ENCODE measurements around the gene TP53.
"Not testable (repeated sequence)": the region's sequence is repeated elsewhere in the genome, so short reads cannot be mapped to it uniquely, and the experiment has no call there.

TP53 gene

GRCh38 chr17:7627250-7628121 lies 59.8 kb downstream of the TP53 start, which contains the start of gene SAT2:
SAT2 (minus strand) TSS chr17:7627821; CDS start chr17:7627635, 186 bp downstream.
- peak within 1 kb of the TSS; percentile 74 for H3K9ac ChIP-seq (ENCODE audit: low read length)
- peak within 1 kb of the TSS; percentile 72 for H3K4me3 ChIP-seq (ENCODE audit: insufficient read depth, low read length, poor library complexity, severe bottlenecking)
- no peaks in the 10 kb centered on the region for H3K27me3 ChIP-seq (ENCODE audit: low read length)
- H3F3A ChIP-seq (ENCODE audit: insufficient read depth), result no peaks in the 10 kb centered on the region
- no peaks in the 10 kb centered on the region for H3K79me2 ChIP-seq (ENCODE audit: insufficient read depth, low read length)
- H3K9me3 ChIP-seq (ENCODE audit: insufficient read depth, low read length), result no peaks in the 10 kb centered on the region
- TF ChIP-seq, protein P1, sequence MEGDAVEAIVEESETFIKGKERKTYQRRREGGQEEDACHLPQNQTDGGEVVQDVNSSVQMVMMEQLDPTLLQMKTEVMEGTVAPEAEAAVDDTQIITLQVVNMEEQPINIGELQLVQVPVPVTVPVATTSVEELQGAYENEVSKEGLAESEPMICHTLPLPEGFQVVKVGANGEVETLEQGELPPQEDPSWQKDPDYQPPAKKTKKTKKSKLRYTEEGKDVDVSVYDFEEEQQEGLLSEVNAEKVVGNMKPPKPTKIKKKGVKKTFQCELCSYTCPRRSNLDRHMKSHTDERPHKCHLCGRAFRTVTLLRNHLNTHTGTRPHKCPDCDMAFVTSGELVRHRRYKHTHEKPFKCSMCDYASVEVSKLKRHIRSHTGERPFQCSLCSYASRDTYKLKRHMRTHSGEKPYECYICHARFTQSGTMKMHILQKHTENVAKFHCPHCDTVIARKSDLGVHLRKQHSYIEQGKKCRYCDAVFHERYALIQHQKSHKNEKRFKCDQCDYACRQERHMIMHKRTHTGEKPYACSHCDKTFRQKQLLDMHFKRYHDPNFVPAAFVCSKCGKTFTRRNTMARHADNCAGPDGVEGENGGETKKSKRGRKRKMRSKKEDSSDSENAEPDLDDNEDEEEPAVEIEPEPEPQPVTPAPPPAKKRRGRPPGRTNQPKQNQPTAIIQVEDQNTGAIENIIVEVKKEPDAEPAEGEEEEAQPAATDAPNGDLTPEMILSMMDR (IDR thresholded peaks at IDR 0.05; ENCODE audit: insufficient read depth, low read length, poor library complexity, severe bottlenecking), result no peak
- no peak for TF ChIP-seq EZH2phosphoT487 (conservative IDR thresholded peaks at IDR 0.05; ENCODE audit: low read length)
- H3K27ac ChIP-seq (ENCODE audit: low read depth, low read length), result no peak within 1 kb of the TSS
- H3K4me2 ChIP-seq (ENCODE audit: low read depth, low read length, poor library complexity, severe bottlenecking), result peak within 1 kb of the TSS; percentile 87
- no peaks in the 10 kb centered on the region for H3K9me2 ChIP-seq (replicated peaks; ENCODE audit: insufficient read depth, low read length)
- no peaks in the 10 kb centered on the region for H4K20me1 ChIP-seq (ENCODE audit: low read depth, low read length)
- H3K36me3 ChIP-seq (ENCODE audit: low read length), result no peaks in the 10 kb centered on the region
- H2AFZ ChIP-seq (ENCODE audit: low read depth, low read length, severe bottlenecking), result peak within 1 kb of the TSS; percentile 95

GRCh38 chr17:7626956-7627249 lies 60.4 kb downstream of the TP53 start:
- H3K9me3 ChIP-seq (ENCODE audit: insufficient read depth, low read length), result no peaks in the 10 kb centered on the region
- no peaks in the 10 kb centered on the region for H3K9me2 ChIP-seq (replicated peaks; ENCODE audit: insufficient read depth, low read length)
- no peaks in the 10 kb centered on the region for H4K20me1 ChIP-seq (ENCODE audit: low read depth, low read length)
- peak overlapping the region; percentile 72 for H3K4me3 ChIP-seq (ENCODE audit: insufficient read depth, low read length, poor library complexity, severe bottlenecking)
- no peaks in the 10 kb centered on the region for H3K36me3 ChIP-seq (ENCODE audit: low read length)
- peak overlapping the region; percentile 95 for H2AFZ ChIP-seq (ENCODE audit: low read depth, low read length, severe bottlenecking)
- TF ChIP-seq, protein P1 (IDR thresholded peaks at IDR 0.05; ENCODE audit: insufficient read depth, low read length, poor library complexity, severe bottlenecking), result no peak
- TF ChIP-seq EZH2phosphoT487 (conservative IDR thresholded peaks at IDR 0.05; ENCODE audit: low read length), result no peak
- peak overlapping the region; percentile 87 for H3K4me2 ChIP-seq (ENCODE audit: low read depth, low read length, poor library complexity, severe bottlenecking)
- no peaks in the 10 kb centered on the region for H3F3A ChIP-seq (ENCODE audit: insufficient read depth)
- H3K9ac ChIP-seq (ENCODE audit: low read length), result peak overlapping the region; percentile 74
- H3K79me2 ChIP-seq (ENCODE audit: insufficient read depth, low read length), result no peaks in the 10 kb centered on the region
- H3K27me3 ChIP-seq (ENCODE audit: low read length), result no peaks in the 10 kb centered on the region
- H3K27ac ChIP-seq (ENCODE audit: low read depth, low read length), result no peak overlapping the region

DNA sequence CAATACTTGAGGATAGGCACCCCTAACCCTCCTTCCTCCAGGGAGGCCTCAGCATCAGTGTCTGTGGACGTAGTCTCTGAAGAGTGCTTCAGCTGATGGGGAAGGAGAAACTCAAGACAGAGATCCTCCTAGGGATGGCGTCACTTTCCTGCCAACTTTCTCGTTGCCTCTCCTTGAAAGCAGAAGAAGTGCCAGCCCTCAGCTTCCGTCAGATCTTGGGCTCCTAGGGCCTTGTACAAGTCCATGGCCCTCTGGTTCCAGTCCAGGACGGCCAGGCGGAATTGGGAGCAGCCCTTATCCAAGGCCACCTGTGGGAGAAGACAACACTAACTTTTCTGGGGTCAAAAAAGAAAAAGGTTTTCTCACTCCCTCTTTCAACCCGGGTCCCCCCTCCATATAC lies 61.0 kb downstream of the TP53 start:
- no peaks in the 10 kb centered on the region for H4K20me1 ChIP-seq (ENCODE audit: low read depth, low read length)
- no peaks in the 10 kb centered on the region for H3K79me2 ChIP-seq (ENCODE audit: insufficient read depth, low read length)
- H3F3A ChIP-seq (ENCODE audit: insufficient read depth), result no peaks in the 10 kb centered on the region
- TF ChIP-seq, protein P1 (IDR thresholded peaks at IDR 0.05; ENCODE audit: insufficient read depth, low read length, poor library complexity, severe bottlenecking), result no peak
- H3K9me3 ChIP-seq (ENCODE audit: insufficient read depth, low read length), result no peaks in the 10 kb centered on the region
- no peak overlapping the region for H3K9ac ChIP-seq (ENCODE audit: low read length)
- H3K27ac ChIP-seq (ENCODE audit: low read depth, low read length), result no peak overlapping the region
- H3K9me2 ChIP-seq (replicated peaks; ENCODE audit: insufficient read depth, low read length), result no peaks in the 10 kb centered on the region
- H2AFZ ChIP-seq (ENCODE audit: low read depth, low read length, severe bottlenecking), result no peak overlapping the region
- no peaks in the 10 kb centered on the region for H3K27me3 ChIP-seq (ENCODE audit: low read length)
- H3K36me3 ChIP-seq (ENCODE audit: low read length), result no peaks in the 10 kb centered on the region
- H3K4me2 ChIP-seq (ENCODE audit: low read depth, low read length, poor library complexity, severe bottlenecking), result no peak overlapping the region
- no peak overlapping the region for H3K4me3 ChIP-seq (ENCODE audit: insufficient read depth, low read length, poor library complexity, severe bottlenecking)

DNA sequence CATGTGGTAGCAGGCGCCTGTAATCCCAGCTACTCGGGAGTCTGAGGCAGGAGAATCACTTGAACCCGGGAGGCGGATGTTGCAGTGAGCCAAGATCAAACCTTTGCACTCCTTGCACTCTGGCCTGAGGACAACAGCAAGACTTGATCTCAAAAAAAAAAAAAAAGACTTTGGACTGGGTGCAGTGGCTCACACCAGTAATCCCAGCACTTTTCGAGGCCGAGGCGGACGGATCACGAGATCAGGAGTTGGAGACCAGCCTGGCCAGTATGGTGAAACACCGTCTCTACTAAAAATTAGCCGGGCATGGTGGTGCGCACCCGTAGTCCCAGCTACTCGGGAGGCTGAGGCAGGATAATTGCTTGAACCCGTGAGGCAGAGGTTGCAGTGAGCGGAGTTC lies 61.5 kb downstream of the TP53 start:
- not testable (repeated sequence) for H3K27ac ChIP-seq (ENCODE audit: low read depth, low read length)

More for the DNA sequence above, 61.5 kb downstream of the TP53 start:
- not testable (repeated sequence) for H3K79me2 ChIP-seq (ENCODE audit: insufficient read depth, low read length); H3K4me2 ChIP-seq (ENCODE audit: low read depth, low read length, poor library complexity, severe bottlenecking); H3K27me3 ChIP-seq (ENCODE audit: low read length); H3K4me3 ChIP-seq (ENCODE audit: insufficient read depth, low read length, poor library complexity, severe bottlenecking); H2AFZ ChIP-seq (ENCODE audit: low read depth, low read length, severe bottlenecking); H3K9ac ChIP-seq (ENCODE audit: low read length); H3F3A ChIP-seq (ENCODE audit: insufficient read depth); H3K9me3 ChIP-seq (ENCODE audit: insufficient read depth, low read length); H3K36me3 ChIP-seq (ENCODE audit: low read length); H4K20me1 ChIP-seq (ENCODE audit: low read depth, low read length); H3K9me2 ChIP-seq (replicated peaks; ENCODE audit: insufficient read depth, low read length)
